NCI-H2196 treated with DMSO at 0.1 percent for 48 hours (cell line): ENCODE results near the gene CDK14.

ENCODE experiments used
- DNase-seq: peaks from one replicate; lab custom pipeline; 2025; ENCODE audit not compliant: unreplicated experiment; lab: John Stamatoyannopoulos, UW

Gene CDK14

DNA sequence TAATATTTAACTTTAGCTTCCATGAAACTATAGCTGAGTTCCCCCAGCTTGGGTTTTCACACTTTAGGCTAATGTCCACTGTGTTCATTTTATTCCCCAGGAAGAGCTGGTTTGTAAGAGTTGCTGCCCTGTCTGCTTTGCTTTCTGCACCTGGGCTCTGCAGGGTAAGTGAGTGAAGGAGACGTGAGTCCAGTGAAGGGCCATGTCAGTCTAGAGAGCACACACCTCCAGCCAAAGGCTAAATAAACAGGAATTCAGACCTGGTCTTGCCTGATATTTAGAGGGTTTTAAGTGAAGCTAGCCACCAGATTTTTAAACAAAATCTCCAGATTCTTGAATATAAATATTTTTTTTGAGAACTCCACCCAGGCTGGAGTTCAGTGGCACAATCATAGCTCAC, 643.7 kb downstream of the CDK14 start:
- no peak for DNase-seq

DNA sequence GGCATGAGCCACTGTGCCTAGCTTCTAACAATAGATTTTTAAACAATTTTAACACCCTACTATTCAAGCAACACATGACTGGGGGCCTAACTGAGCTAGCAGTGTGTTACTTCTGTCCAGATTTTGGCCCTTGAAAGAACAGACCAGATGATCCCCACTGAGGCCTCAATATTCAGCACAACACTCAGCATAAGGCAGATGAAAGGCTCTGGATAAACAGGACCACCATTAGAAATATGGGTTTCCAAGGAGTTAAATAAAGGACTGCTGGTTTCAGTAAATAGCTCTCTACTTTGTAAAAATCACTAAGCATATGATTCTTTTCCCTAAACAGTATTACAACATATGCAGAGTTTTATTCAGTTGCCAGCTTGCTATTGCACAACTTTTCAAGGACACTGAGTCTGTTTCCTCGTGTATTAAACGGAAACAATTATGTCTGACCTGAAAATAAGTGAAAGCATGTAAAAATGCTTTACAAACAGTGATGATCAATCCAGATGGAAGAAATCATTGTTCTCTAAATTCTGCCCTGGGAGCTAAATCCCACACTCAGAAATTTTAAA, 644.3 kb downstream of the CDK14 start:
- no peak for DNase-seq

DNA sequence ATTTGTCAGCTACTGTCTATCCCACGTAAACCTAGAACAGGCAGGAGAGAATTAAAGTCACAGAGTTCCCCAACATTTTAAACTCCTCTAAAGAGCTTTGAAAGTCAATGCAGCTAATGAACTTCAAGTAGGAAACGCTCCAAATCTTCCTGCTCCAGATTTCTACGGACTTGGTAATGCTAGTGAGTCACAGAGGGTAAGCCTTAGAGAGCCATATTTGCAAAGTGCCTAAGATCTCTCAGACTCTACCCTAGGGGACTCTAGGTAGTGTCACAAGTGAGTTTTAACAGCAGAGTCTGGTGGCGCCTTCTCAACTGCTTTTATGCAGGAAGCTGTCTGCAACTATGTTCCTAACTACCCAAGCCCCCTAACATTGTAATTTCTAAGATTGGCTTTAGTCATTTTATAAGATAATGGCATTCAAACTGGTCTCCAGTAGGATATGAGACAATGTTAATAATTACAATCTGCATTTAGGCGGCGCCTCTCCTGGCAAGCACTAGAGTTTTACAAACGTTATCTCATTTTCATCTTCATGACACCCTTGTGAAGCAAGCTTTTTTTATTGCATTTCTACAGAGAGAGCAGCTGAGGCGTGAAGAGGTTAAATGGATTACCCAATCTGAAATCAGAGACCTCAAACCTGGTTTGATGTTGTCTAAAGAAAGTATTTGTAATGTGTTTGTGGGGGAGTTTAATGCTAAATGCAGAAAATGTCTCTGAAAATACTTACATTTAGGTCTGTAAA, 646.1 kb downstream of the CDK14 start:
- no peak for DNase-seq

DNA sequence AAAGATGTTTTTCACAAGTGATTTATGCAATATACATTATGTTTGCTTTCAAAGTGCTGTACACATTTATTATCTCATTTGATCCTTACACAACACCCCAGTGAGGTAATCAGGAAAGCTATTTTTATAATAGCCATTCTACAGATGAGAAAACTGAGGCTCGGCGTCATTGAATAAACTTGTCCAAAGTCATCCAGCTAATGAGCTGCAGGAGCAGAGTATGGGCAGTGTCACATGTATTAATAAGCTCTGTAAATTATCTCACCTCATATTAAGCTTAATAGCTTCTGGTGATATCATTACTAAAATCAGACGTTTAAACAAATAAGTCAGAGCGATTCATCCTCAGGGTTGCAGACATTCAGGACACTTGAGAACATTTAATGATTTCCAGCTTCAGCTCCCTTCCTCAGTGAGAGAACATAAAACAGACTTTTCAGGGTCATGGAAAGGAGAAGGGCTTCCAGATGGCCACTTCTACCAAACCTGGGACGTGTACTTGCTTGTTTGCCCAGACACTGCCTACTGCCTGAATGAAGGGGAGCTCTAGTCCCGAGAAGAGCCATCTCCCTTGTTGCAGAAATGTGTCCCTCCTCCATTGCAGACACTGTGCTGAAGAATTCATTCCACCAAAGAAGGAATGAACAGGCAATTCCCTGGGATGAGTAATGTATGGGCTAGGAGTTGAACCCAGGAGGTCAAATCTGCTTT, 647.6 kb downstream of the CDK14 start:
- DNase-seq, result no peak

DNA sequence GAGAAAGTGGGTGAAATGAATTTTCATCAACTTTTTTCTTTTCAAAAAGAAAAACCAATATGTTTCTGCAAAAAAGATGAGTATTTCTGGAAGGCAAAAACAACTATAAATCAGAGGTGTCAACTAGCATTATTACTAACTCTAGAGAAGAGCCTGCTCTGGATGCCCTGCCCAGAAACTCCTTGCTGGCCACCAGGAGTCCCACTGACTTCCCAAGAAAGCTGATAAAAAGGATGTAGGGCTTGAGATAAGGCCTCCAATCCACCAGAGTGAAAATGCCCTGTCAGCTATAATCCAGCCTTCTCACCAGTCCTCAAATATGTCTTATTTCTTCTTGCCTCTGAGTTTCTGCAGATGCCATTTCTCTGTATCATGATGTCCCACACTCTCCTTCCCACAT, 651.4 kb downstream of the CDK14 start:
- no peak for DNase-seq

DNA sequence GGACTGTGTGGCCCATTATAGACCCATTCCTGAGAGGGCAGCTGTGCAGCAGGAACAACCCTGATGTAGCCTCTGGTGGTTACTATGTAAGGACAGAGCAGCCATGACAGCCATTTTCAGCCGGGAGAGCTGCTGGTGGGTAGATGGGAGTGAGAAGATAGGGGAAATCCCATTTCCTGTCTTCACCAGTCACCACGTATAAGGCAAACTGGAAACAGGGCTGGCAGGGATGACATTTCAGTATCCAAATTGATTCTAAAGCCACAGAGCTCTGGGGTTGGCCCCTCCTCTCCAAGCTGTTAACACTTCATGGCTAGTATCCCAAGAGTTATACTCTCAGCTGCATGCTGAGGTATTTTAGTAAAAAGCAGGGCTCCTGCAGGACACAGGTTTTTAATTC, 652.9 kb downstream of the CDK14 start:
- no peak for DNase-seq

DNA sequence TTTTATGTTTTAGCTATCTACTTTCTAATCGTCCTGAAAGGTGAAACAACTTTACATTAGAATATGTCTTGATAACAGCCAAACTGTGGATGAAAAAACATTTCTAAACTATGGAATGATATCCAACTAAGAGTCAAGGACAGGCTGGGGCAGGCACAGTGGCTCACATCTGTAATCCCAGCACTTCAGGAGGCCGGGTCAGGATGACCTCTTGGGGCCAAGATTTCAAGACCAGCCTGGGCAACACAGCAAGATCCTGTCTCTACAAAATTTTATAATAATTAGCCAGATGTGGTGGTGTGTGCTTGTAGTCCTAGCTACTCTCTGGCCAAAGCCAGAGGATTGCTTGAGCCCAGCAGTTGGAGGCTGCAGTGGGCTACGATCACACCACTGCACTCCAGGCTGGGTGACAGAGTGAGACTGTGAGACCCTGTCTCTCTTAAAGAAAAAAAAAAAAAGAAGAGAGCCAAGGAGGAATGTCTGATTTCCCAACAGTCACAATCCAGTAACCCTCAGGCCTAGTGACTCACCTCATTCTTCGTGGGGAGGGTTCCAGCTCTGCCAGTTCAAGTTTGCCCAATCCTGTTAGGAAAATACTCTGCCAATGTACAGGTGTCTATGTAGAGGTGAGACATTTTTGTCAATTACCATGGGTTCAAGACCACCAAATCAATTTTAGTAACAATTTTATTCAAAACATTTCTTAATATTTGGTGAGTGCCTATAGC, 653.5 kb downstream of the CDK14 start:
- DNase-seq, result no peak

DNA sequence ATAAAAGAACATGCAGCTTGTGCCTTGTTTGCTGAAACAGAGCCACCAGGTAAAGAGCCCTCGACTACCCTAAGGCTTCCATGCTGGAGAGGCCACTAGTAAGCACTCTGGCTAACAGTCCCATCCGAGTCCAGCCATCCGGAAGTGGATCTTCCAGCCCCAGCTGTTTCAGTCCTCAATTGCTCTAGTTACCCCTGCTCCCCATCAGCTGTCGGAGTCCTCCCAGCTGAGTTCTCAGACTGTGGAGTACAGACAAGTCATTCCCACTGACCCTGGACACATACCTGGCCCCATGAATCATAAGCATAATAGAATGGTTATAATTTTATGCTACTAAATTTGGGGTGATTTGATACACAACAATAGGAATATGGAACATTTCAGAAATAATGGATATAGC, 654.6 kb downstream of the CDK14 start:
- no peak for DNase-seq

DNA sequence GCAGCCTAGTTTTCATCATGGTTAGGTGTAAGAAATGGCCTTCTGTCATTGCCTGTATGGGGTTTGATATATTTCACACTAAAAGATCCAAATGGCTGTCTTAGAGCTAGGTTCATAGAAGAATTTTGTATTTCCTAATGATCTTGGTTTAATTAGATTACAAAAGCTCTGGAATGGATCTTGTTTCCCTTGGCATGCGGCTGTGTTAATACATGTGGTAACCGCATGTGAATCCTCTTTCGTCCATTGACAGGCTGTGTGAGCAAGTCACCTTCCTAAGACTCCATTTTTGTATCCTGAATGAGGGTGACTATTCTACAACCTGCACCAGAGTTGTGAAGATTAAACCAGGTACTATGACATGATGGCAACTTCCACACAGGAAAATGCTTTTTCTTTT, 655.8 kb downstream of the CDK14 start:
- no peak for DNase-seq
